Smooth muscle cell (in vitro differentiated cells): ENCODE results near the gene FAT1. TPM values are rescaled to one million over a fixed set of nuclear protein-coding genes. Genes with fewer than 3 reads are reported as not detected.

ENCODE experiments used
- DNase-seq: peaks from one replicate; lab custom pipeline; 2025; ENCODE audit not compliant: unreplicated experiment; lab: John Stamatoyannopoulos, UW
- H2AFZ ChIP-seq: fragments of 200-600 bp; sonication (generic); 2 replicates; pipeline ENCODE4 v1.6.0; 2016; ENCODE audit warnings: antibody characterized with exemption, low read depth, mild to moderate bottlenecking
- H3F3A ChIP-seq: fragments of 200-600 bp; sonication (generic); 2 replicates; pipeline ENCODE4 v1.6.0; 2017; ENCODE audit warnings: antibody characterized with exemption, low read depth
- H3K27ac ChIP-seq: fragments of 200-600 bp; sonication (generic); 2 replicates; pipeline ENCODE4 v1.5.1; 2016; ENCODE audit warnings: low read depth, mild to moderate bottlenecking
- H3K27me3 ChIP-seq: fragments of 200-600 bp; sonication (generic); 2 replicates; pipeline ENCODE4 v1.6.1; 2016; ENCODE audit warnings: low read depth, mild to moderate bottlenecking
- H3K36me3 ChIP-seq: fragments of 200-600 bp; sonication (generic); 2 replicates; pipeline ENCODE4 v1.5.1; 2016; ENCODE audit warnings: low read depth
- H3K4me1 ChIP-seq: fragments of 200-600 bp; sonication (generic); 2 replicates; pipeline ENCODE4 v1.5.1; 2016; ENCODE audit warnings: low read depth
- H3K4me2 ChIP-seq: fragments of 200-600 bp; sonication (generic); 2 replicates; pipeline ENCODE4 v1.6.0; 2016; ENCODE audit warnings: mild to moderate bottlenecking
- H3K4me3 ChIP-seq: fragments of 200-600 bp; sonication (generic); 2 replicates; pipeline ENCODE4 v1.5.1; 2016; ENCODE audit warnings: mild to moderate bottlenecking
- H3K79me2 ChIP-seq: fragments of 200-600 bp; sonication (generic); 2 replicates; pipeline ENCODE4 v1.6.0; 2016; ENCODE audit warnings: low read depth, mild to moderate bottlenecking
- H3K9ac ChIP-seq: fragments of 200-600 bp; sonication (generic); 2 replicates; pipeline ENCODE4 v1.6.0; 2016; ENCODE audit warnings: low read depth
- H3K9me3 ChIP-seq: fragments of 200-600 bp; sonication (generic); replicated peaks from 2 replicates; pipeline ENCODE4 v1.5.1; 2016; ENCODE audit warnings: low read depth
- H4K20me1 ChIP-seq: fragments of 200-600 bp; sonication (generic); 2 replicates; pipeline ENCODE4 v1.6.0; 2016; ENCODE audit warnings: low read depth
- WGBS: methylation state at CpG from one replicate; pipeline ENCODE4 v1.1.7; 2016; ENCODE audit warnings: low lambda C conversion rate; 5-methylcytosine and 5-hydroxymethylcytosine counted together
- polyA plus RNA-seq: library from polyadenylated mRNA; unstranded; fragments of >200 nt; fragmentation: Nextera tagmentation; extraction: Ambion mirVana; gene quantifications from 2 replicates; pipeline ENCODE4 v1.2.1, GENCODE V29; 2016
- total RNA-seq: library from RNA; depleted of rRNA; stranded (reverse); fragments of >200 nt; gene quantifications from 2 replicates; pipeline ENCODE4 v1.2.3, GENCODE V29; 2014
- TF ChIP-seq, protein P1 (sequence below): fragments of 200-600 bp; sonication (generic); IDR thresholded peaks from 2 replicates; pipeline ENCODE4 v1.5.1; 2017; ENCODE audit warnings: borderline replicate concordance, mild to moderate bottlenecking, antibody characterized with exemption; ENCODE audit not compliant: insufficient read depth, poor library complexity, severe bottlenecking

The FAT1 gene
- total and polyA plus RNA-seq, 2 experiments from 2014 or later = 42.4 to 395 TPM

DNA sequence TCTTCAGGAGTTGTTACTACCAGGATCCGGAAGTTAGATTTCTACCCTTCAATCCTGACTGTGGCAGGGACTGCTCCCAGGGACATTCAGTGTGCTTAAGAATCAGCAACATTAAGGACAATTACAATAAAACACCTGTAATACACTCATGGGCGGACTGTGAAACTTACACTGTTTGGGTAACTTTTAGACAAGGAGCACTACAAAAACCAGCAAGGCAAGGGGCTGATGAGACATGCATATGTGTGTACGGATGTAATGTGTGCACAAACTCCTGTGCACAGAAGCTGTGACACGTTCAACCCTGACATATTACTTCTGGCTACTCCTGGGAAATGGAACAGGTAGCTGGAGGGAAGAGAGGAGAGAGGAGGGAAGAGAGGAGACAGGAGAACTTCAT lies 75.8 kb downstream of the FAT1 start:
- Histone ChIP-seq H3F3A (no peaks in the 10 kb centered on the region), H3K27ac (no peak overlapping the region), H3K79me2 (no peaks in the 10 kb centered on the region), H3K4me2 (no peak overlapping the region), H3K4me1 (peaks cover 10% of the 10 kb centered on the region), H3K36me3 (no peaks in the 10 kb centered on the region), H3K9ac (no peak overlapping the region), H3K27me3 (no peaks in the 10 kb centered on the region), H3K9me3 (no peaks in the 10 kb centered on the region), H2AFZ (no peak overlapping the region), H4K20me1 (peaks cover 75% of the 10 kb centered on the region), H3K4me3 (no peak overlapping the region)
- WGBS = 92% methylated on average over 4 of the region's 4 CpGs
- TF ChIP-seq, protein P1, sequence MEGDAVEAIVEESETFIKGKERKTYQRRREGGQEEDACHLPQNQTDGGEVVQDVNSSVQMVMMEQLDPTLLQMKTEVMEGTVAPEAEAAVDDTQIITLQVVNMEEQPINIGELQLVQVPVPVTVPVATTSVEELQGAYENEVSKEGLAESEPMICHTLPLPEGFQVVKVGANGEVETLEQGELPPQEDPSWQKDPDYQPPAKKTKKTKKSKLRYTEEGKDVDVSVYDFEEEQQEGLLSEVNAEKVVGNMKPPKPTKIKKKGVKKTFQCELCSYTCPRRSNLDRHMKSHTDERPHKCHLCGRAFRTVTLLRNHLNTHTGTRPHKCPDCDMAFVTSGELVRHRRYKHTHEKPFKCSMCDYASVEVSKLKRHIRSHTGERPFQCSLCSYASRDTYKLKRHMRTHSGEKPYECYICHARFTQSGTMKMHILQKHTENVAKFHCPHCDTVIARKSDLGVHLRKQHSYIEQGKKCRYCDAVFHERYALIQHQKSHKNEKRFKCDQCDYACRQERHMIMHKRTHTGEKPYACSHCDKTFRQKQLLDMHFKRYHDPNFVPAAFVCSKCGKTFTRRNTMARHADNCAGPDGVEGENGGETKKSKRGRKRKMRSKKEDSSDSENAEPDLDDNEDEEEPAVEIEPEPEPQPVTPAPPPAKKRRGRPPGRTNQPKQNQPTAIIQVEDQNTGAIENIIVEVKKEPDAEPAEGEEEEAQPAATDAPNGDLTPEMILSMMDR = no peak
- DNase-seq = no peak

DNA sequence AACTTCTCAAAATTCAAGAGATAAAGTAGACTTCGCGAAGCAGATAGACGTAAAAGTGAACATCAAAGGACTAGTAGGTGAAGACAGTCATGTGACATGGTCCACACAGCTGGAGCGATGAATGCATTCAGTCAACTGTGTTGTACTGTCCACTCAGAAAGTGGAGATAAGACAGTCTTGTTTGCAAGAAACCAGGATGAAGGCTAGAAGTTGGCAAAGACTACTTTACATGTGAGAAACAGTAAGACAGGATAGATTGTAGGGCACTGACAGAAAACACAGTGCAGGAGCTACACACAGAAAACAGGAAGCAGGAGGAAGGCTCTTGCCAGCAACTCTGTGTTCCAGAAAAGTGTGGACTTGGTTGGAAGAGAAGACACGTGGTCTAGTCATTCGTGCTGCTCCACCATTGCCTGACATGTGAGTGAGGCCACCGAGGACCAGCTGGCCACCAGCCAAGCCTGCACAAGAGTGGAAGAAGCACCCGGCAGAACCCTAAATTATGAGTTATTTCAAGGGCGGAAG lies 78.9 kb downstream of the FAT1 start:
- 90% methylated on average over 9 of the region's 9 CpGs for WGBS

DNA sequence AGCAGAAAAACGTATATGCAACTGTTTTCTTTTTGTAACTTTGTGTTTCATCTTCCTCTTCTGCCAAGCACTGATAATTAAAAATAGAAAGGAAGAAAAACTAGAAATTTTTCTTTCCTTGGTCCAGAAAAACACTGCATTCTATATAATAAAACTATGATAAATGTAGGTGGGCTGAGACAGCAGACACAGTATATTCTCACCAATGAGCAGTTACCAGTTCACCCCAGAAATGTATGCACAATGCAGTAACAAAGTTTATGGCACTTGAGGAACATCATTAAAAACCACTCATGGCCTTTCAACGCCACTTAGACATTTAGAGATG lies 79.4 kb downstream of the FAT1 start:
- Histone ChIP-seq H3K9ac (no peak overlapping the region), H3F3A (no peaks in the 10 kb centered on the region), H3K4me3 (no peak overlapping the region), H3K9me3 (no peaks in the 10 kb centered on the region), H3K4me1 (no peaks in the 10 kb centered on the region), H2AFZ (no peak overlapping the region), H4K20me1 (peaks cover 77% of the 10 kb centered on the region), H3K4me2 (peak overlapping the region; percentile 14), H3K27me3 (no peaks in the 10 kb centered on the region), H3K36me3 (peaks cover 6% of the 10 kb centered on the region), H3K27ac (peak overlapping the region; percentile 18), H3K79me2 (peaks cover 14% of the 10 kb centered on the region)
- DNase-seq = no peak
- 53% methylated on average over 2 of the region's 2 CpGs for WGBS
- TF ChIP-seq, protein P1 = no peak

More for the DNA sequence above, 78.9 kb downstream of the FAT1 start:
- DNase-seq = no peak
- Histone ChIP-seq H3K27ac (no peak overlapping the region), H3K79me2 (peaks cover 13% of the 10 kb centered on the region), H2AFZ (no peak overlapping the region), H4K20me1 (peaks cover 77% of the 10 kb centered on the region), H3K27me3 (no peaks in the 10 kb centered on the region), H3K9ac (no peak overlapping the region), H3K4me2 (peak overlapping the region; percentile 14), H3F3A (no peaks in the 10 kb centered on the region), H3K9me3 (no peaks in the 10 kb centered on the region), H3K4me3 (no peak overlapping the region), H3K4me1 (no peaks in the 10 kb centered on the region), H3K36me3 (peaks cover 6% of the 10 kb centered on the region)
- TF ChIP-seq, protein P1 = no peak
